RPMI7951 (cell line): ENCODE data around the gene PDXK. TPM values are rescaled to one million over a fixed set of nuclear protein-coding genes. Genes with fewer than 3 reads are reported as not detected.
A peak's percentile ranks its signal among the peaks of the same experiment; 100 is the strongest.

Experiments
- DNase-seq: peaks from one replicate; pipeline ENCODE4 v3.0.0-alpha.2; 2012; ENCODE audit warnings: low read depth
- total RNA-seq: library from RNA; depleted of rRNA; stranded (reverse); fragments of >200 nt; shearing (Covaris generic); gene quantifications from 2 replicates; pipeline ENCODE4 v1.2.3, GENCODE V29; 2014

The PDXK gene
- total RNA-seq, 1 experiment from 2014 or later: 41.3 TPM

DNA sequence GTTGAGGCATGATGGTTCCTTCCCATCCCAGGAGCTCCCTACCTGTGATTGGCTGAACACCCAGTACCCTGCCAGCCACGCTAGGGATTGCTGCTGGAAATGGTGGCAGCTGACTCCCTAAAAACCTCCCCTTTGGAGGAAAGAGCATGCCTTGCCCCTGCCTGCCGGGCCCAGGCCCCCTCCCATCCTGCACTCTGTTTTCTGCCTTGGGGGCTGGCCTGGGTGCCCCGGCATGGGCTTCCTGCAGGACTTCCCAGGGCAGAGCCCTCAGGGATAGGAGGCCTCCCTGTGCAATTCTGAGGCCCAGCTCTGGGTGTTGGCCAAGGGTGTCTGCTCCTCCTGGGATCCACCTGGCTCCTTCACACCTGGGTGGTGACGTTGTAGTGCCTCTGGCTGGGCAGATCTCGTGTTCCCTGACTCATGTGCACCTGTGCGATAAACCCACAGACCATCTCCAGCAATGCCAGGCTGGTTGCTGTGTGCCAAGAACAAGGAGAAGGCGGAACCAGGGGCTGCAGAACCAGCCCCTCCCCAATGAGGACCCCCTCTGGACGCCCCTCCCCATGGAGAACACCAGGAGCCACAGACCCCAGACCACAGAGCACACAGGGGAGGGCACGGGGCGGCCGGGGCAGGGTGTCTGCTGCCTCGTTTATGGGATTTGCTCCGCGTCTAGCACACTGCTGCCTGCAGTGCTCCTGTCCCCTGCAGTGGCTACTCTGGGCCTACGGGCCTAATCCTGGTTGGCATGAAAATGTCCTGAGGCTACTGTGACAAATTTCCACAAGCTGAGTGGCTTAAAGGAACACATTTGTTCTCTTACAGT is 43.6 kb downstream of the PDXK start:
- DNase-seq: no peak

- no peak for DNase-seq
These were observed 45.1 kb downstream of the PDXK start for GRCh38 chr21:43763901-43764523.

DNA sequence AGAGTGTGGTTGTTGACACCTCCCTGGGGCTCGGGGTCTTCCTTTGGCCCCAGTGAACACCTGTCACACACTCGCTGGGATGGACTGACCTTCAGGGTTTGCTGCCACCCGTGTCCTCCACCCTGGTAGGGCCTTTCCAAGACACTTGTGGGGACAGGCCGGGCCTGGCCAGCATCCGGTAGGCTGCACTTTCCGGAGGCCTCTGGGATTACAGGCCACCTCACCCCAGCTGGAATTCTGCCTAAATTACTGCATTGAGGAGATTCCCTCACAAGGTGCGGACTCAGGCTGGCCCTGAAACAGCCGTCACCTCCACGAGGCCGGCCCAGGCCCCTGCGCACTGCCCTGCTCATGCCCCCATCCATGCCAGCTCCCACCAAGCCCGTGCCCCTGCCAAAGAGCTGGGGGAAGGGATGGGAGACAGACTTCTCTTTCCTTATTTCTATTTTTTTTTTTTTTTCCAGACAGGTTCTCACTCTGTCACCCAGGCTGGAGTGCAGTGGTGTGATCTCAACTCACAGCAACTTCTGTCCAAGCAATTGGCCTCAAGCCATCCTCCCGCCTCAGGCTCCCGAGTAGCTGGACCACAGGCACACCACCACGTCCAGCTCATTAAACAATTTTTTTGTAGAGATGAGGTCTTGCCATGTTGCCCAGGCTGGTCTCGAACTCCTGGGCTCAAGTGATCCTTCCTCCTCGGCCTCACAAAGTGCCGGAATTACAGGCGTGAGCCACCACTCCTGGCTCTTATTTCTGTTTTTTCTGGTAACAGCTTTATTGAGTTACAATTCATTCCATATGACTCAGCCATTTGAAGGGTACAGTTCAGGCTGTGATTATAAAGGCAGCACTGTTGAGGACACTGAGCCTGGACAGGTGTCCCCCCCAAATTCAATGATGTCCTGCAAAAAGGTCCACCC is 45.9 kb downstream of the PDXK start:
- DNase-seq: peak; percentile 33

GRCh38 chr21:43766734-43767497 is 48.0 kb downstream of the PDXK start:
- DNase-seq: no peak

DNA sequence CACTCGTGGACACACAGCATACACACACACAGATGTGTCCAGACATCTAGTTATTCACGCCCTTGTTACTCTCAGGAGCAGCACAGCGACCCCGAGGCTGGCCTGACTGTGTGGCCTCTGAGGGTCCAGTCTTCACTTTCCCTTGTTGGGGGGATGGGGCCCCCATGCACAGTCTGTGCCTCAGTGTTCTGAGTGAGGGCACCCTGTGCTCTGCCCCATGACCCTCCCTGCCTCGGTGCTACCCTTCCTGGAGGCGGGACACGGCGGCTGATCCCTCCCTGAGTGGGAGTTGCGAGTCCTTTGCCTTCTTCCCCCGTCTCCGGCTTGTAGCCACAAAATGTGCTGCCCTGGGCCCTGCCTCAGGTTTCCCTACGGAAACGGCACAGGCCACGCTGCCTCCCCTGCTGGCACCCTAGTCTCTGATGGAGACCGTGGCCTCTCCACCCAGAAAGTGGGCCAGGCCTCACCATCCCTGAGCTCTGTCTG is 48.6 kb downstream of the PDXK start:
- DNase-seq: no peak

- DNase-seq: peak; percentile 74
These were observed 49.3 kb downstream of the PDXK start for GRCh38 chr21:43767984-43768867.

GRCh38 chr21:43768868-43769167 is 49.9 kb downstream of the PDXK start:
- DNase-seq: no peak

DNA sequence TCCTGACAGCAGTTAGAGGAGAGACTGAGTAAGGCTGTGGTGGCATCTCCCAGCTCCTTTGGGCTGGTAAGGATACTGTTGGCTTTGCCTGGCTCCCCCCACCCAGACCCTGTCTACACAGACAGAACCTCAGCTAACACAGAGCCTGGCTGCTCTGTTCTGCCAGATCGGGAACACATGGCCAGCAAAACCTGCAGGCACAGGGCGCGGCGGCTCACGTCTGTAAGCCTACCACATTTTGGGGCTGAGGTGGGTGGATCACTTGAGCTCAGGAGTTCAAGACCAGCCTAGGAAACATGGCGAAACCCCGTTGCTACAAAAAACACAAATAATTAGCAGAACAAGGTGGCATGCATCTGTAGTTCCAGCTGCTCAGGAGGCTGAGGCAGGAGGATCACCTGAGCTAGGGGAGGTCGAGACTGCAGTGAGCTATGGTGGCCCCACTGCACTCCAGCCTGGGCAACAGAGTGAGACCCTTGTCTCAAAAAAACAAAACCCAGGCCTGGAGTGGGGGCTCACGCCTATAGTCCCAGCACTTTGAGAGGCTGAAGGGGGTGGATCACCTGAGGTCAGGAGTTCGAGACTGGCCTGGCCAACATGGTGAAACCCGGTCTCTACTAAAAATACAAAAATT is 50.5 kb downstream of the PDXK start:
- DNase-seq: no peak

GRCh38 chr21:43770066-43770655 is 51.2 kb downstream of the PDXK start:
- DNase-seq: no peak

- no peak for DNase-seq
These were observed 52.3 kb downstream of the PDXK start for GRCh38 chr21:43771199-43771675.

GRCh38 chr21:43771698-43772424 is 52.9 kb downstream of the PDXK start:
- peak; percentile 31 for DNase-seq

GRCh38 chr21:43772425-43772821 is 53.5 kb downstream of the PDXK start:
- no peak for DNase-seq

GRCh38 chr21:43774163-43774562 is 55.2 kb downstream of the PDXK start:
- DNase-seq: no peak

GRCh38 chr21:43775190-43775589 is 56.3 kb downstream of the PDXK start:
- DNase-seq: no peak

DNA sequence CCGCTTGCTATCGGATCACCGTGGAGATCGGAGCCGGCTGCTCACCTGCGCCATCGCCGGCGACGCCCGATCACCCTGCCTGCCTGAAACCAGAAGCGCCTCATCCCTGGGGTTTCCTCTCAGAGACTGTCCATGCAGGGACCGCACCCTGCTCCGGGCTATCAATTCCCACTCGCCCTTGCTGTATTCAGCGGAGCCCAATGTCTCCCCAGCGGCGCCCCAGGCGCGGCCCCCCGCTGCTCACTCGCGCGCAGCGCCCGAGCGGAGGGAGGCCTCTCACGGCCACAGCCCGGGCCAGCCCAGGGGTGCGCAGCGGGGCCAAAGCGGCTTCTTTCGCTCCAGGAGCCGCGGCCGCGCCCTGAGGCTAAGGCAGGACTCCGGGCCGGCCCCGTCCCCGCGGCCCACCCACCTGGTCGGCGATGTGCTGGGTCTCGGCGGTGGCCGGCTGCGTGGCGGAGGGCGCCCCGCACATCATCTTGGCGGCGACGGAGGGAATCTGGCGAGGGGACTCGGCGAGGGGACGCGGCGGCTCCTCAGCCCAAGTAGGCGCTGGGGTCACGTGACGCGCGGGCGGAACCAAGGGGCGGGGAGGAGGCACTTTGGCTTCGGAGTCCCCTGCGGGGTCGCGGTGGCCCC is 57.0 kb downstream of the PDXK start, which contains the start of gene CSTB:
Gene CSTB, minus strand, starts transcription at position 514 of the 636 bp plus-strand sequence. Its CDS starts 39 bp downstream, at position 475.
- DNase-seq: peak; percentile 63

- no peak for DNase-seq
These were observed 59.0 kb downstream of the PDXK start for GRCh38 chr21:43777953-43778352.

GRCh38 chr21:43778469-43779335 is 59.8 kb downstream of the PDXK start:
- no peak for DNase-seq
